Measurements from ENCODE around the gene HLA-DMA. TPM values are rescaled to one million over a fixed set of nuclear protein-coding genes. Genes with fewer than 3 reads are reported as not detected.

Gene HLA-DMA
- total and polyA plus RNA-seq, 2 of the 8 experiments (the other 6 are each of a cell fraction or from before 2014, with no cell fraction given), result 13.3 to 23.1 TPM

- peak; percentile 21; the same call in 1 of the 2 replicates for TF ChIP-seq BACH1 (IDR thresholded peaks at IDR 0.05; ENCODE audit: low read length)
- no peak for TF ChIP-seq SIX5 (IDR thresholded peaks at IDR 0.05; ENCODE audit: low read depth, low read length)
- peak; percentile 47 for TF ChIP-seq CTBP2 (IDR thresholded peaks at IDR 0.05; ENCODE audit: borderline replicate concordance, insufficient read depth, insufficient read length, low read length)
- peak; percentile 19; the same call in 1 of the 2 replicates for TF ChIP-seq GTF2F1 (IDR thresholded peaks at IDR 0.05; ENCODE audit: borderline replicate concordance, low read depth, low read length)
- peak; percentile 5; the same call in 1 of the 2 replicates for TF ChIP-seq CREB1 (IDR thresholded peaks at IDR 0.05)
- TF ChIP-seq RXRA (IDR thresholded peaks at IDR 0.05; ENCODE audit: insufficient read depth, low read depth, low read length), result no peak
- TF ChIP-seq CTCF (IDR thresholded peaks at IDR 0.05; ENCODE audit: control extremely low read depth in 1 of 3, insufficient read depth in 1 of 3, low read depth in 1 of 3, low read length in 3 of 3), result no peak
- TF ChIP-seq MAX (IDR thresholded peaks at IDR 0.05), result no peak; the same call in none of the 2 replicates
- no peak for TF ChIP-seq NANOG (IDR thresholded peaks at IDR 0.05; ENCODE audit: insufficient read depth, low read depth, low read length, poor library complexity, severe bottlenecking)
- TF ChIP-seq SIN3A (conservative IDR thresholded peaks at IDR 0.05 in 1 of 2, IDR thresholded peaks at IDR 0.05 in 1 of 2; ENCODE audit: low read depth in 1 of 2, low read length in 2 of 2), result 0 out of 4 replicates have a peak, but pooled peaks have one; percentile 42 to 57
- peak; percentile 55 for TF ChIP-seq SIRT6 (IDR thresholded peaks at IDR 0.05; ENCODE audit: low read length)
These were observed 16.2 kb upstream of the HLA-DMA start (continued) for GRCh38 chr6:32968867-32969684.

Measured in H1 (cell line).